Mesenchymal stem cell (in vitro differentiated cells and primary cell): Measurements from ENCODE around the gene DCTN2. TPM values are rescaled to one million over a fixed set of nuclear protein-coding genes. Genes with fewer than 3 reads are reported as not detected.

Source experiments
- DNase-seq: peaks from one replicate; pipeline ENCODE4 v3.0.0-alpha.2; 2013
- H2AFZ ChIP-seq: one replicate; pipeline ENCODE4 v1.6.1; 2013; ENCODE audit warnings: low read depth, mild to moderate bottlenecking, control low read depth, inconsistent platforms, low read length, moderate library complexity
- H2AK5ac ChIP-seq: 2 replicates; pipeline ENCODE4 v1.6.1; 2013; ENCODE audit warnings: low read length, moderate library complexity, mild to moderate bottlenecking, inconsistent platforms; ENCODE audit not compliant: severe bottlenecking
- H2BK120ac ChIP-seq: one replicate; pipeline ENCODE4 v1.6.1; 2013; ENCODE audit warnings: low read depth, mild to moderate bottlenecking, inconsistent platforms, low read length, moderate library complexity
- H2BK12ac ChIP-seq, 2 experiments: one replicate each; pipeline ENCODE4 v1.6.1; 2013; ENCODE audit warnings: inconsistent platforms in 2 of 2, low read length in 2 of 2, mild to moderate bottlenecking in 2 of 2, moderate library complexity in 2 of 2, control low read depth in 1 of 2
- H2BK15ac ChIP-seq: one replicate; pipeline ENCODE4 v1.6.1; 2013; ENCODE audit warnings: mild to moderate bottlenecking, low read depth, inconsistent platforms; ENCODE audit not compliant: poor library complexity, severe bottlenecking
- H2BK5ac ChIP-seq: 2 replicates; pipeline ENCODE4 v1.6.1; 2013; ENCODE audit warnings: low read depth, mild to moderate bottlenecking, low read length, control low read depth, inconsistent platforms; ENCODE audit not compliant: poor library complexity, severe bottlenecking
- H3K14ac ChIP-seq, 2 experiments: one replicate each; pipeline ENCODE4 v1.6.1; 2013; ENCODE audit warnings: inconsistent platforms in 2 of 2, low read length in 2 of 2, control low read depth in 1 of 2, mild to moderate bottlenecking in 1 of 2, moderate library complexity in 1 of 2
- H3K18ac ChIP-seq, 2 experiments: one replicate each; pipeline ENCODE4 v1.6.1; 2013; ENCODE audit warnings: inconsistent platforms in 2 of 2, low read length in 2 of 2, control low read depth in 1 of 2, low read depth in 1 of 2, mild to moderate bottlenecking in 1 of 2
- H3K23ac ChIP-seq, 2 experiments: one replicate each; pipeline ENCODE4 v1.6.1; 2013; ENCODE audit warnings: inconsistent platforms in 2 of 2, low read length in 2 of 2, mild to moderate bottlenecking in 2 of 2, moderate library complexity in 2 of 2, control low read depth in 1 of 2
- H3K27ac ChIP-seq: 2 replicates; pipeline ENCODE4 v1.5.1; 2013; ENCODE audit warnings: mild to moderate bottlenecking, moderate library complexity, low read length, control low read depth, inconsistent platforms; ENCODE audit not compliant: poor library complexity, severe bottlenecking
- H3K27me3 ChIP-seq, 2 experiments: 2 replicates each; pipeline versions ENCODE4 v1.6.1 to v1.7.0; 2013; ENCODE audit warnings: low read length in 2 of 2, mild to moderate bottlenecking in 2 of 2, moderate library complexity in 2 of 2, control low read depth in 1 of 2, inconsistent platforms in 1 of 2; ENCODE audit not compliant: control insufficient read depth in 1 of 2, insufficient read depth in 1 of 2
- H3K36me3 ChIP-seq, 2 experiments: 2 replicates each; pipeline versions ENCODE4 v1.6.1 to v1.7.0; 2013; ENCODE audit warnings: low read length in 2 of 2, control low read depth in 1 of 2, inconsistent platforms in 1 of 2, low read depth in 1 of 2, mild to moderate bottlenecking in 1 of 2; ENCODE audit not compliant: insufficient read depth in 2 of 2, control insufficient read depth in 1 of 2
- H3K4ac ChIP-seq, 2 experiments: one replicate each; pipeline ENCODE4 v1.6.1; 2013; ENCODE audit warnings: inconsistent platforms in 2 of 2, low read length in 2 of 2, mild to moderate bottlenecking in 2 of 2, moderate library complexity in 2 of 2, control low read depth in 1 of 2, low read depth in 1 of 2
- H3K4me1 ChIP-seq: 2 replicates; pipeline ENCODE4 v1.6.1; 2013; ENCODE audit warnings: low read depth, low read length, control low read depth; ENCODE audit not compliant: control insufficient read depth, insufficient read depth
- H3K4me2 ChIP-seq: 2 replicates; pipeline ENCODE4 v1.6.1; 2013; ENCODE audit warnings: low read length, mild to moderate bottlenecking, inconsistent platforms; ENCODE audit not compliant: poor library complexity, severe bottlenecking
- H3K4me3 ChIP-seq, 2 experiments: 2 replicates each; pipeline versions ENCODE4 v1.5.1 to v1.7.0; 2013; ENCODE audit warnings: low read length in 2 of 2, mild to moderate bottlenecking in 2 of 2, control low read depth in 1 of 2, low read depth in 1 of 2; ENCODE audit not compliant: insufficient read depth in 1 of 2
- H3K79me1 ChIP-seq: replicated peaks from 2 replicates; pipeline ENCODE4 v1.6.1; 2013; ENCODE audit warnings: mild to moderate bottlenecking, control low read depth, low read length, inconsistent platforms; ENCODE audit not compliant: poor library complexity, severe bottlenecking
- H3K9ac ChIP-seq: 2 replicates; pipeline ENCODE4 v1.7.0; 2013; ENCODE audit warnings: mild to moderate bottlenecking, low read length, moderate library complexity
- H3K9me3 ChIP-seq: 2 replicates; pipeline ENCODE4 v1.7.0; 2013; ENCODE audit warnings: mild to moderate bottlenecking, low read length; ENCODE audit not compliant: control insufficient read depth
- H4K8ac ChIP-seq: one replicate; pipeline ENCODE4 v1.6.1; 2013; ENCODE audit warnings: inconsistent platforms, mild to moderate bottlenecking, low read length, moderate library complexity
- H4K91ac ChIP-seq: one replicate; pipeline ENCODE4 v1.6.1; 2013; ENCODE audit warnings: mild to moderate bottlenecking, low read length, inconsistent platforms
- WGBS: methylation state at CpG from one replicate; pipeline ENCODE4 v1.1.7; 2013; ENCODE audit warnings: mixed read lengths; 5-methylcytosine and 5-hydroxymethylcytosine counted together
- polyA plus RNA-seq, 2 experiments: library from polyadenylated mRNA; stranded (reverse); fragments of 200-250 nt; gene quantifications; one replicate each; pipeline ENCODE4 v1.2.3, GENCODE V29; 2013

DCTN2 gene
- 143 TPM for polyA plus RNA-seq (2013, experiment 1 of 2)
- polyA plus RNA-seq (2013, experiment 2 of 2): 134 TPM

- Histone ChIP-seq H2BK5ac (peak within 1 kb of the TSS; percentile 67), H4K91ac (peak within 1 kb of the TSS; percentile 65), H3K4me3 (peak within 1 kb of the TSS; percentile 89 to 92), H2BK12ac (peak within 1 kb of the TSS in 1 of 2 experiments; percentile 64), H3K27ac (no peak within 1 kb of the TSS), H2AK5ac (peak within 1 kb of the TSS; percentile 70), H3K14ac (peak within 1 kb of the TSS; percentile 92 to 98), H3K23ac (peak within 1 kb of the TSS in 1 of 2 experiments; percentile 86), H4K8ac (peak within 1 kb of the TSS; percentile 94), H3K27me3 (peaks cover 21 to 31% of the 10 kb centered on the region in 2 experiments), H3K36me3 (peaks cover 3 to 30% of the 10 kb centered on the region in 2 experiments), H2BK15ac (peak within 1 kb of the TSS; percentile 50), H3K4ac (peak within 1 kb of the TSS; percentile 84 to 93), H3K4me1 (peaks cover 20% of the 10 kb centered on the region), H3K9me3 (no peaks in the 10 kb centered on the region), H2AFZ (peak within 1 kb of the TSS; percentile 74), H3K9ac (peak within 1 kb of the TSS; percentile 92), H2BK120ac (peak within 1 kb of the TSS; percentile 93), H3K79me1 (peaks cover 12% of the 10 kb centered on the region), H3K4me2 (peak within 1 kb of the TSS; percentile 87), H3K18ac (peak within 1 kb of the TSS; percentile 81 to 98)
- peak; percentile 98 for DNase-seq
- WGBS: 1% methylated on average over 56 of the region's 56 CpGs
Measured at GRCh38 chr12:57546438-57547287, at the start of gene DCTN2. Gene DCTN2 (minus strand): TSS chr12:57547192. CDS start chr12:57547063, 129 bp downstream.

- peak overlapping the region; percentile 27 for H4K91ac ChIP-seq
- DNase-seq: no peak
- no peak overlapping the region for H3K23ac ChIP-seq
Measured at GRCh38 chr12:57593187-57593586, 46.2 kb upstream of the DCTN2 start.

GRCh38 chr12:57592551-57593165 is 45.7 kb upstream of the DCTN2 start:
- Histone ChIP-seq H2BK15ac (no peak overlapping the region), H3K27ac (no peak overlapping the region), H2BK120ac (no peak overlapping the region), H3K36me3 (peaks cover 4 to 14% of the 10 kb centered on the region in 2 experiments), H3K4me1 (peaks cover 15% of the 10 kb centered on the region), H3K4me3 (no peak overlapping the region), H2BK12ac (no peak overlapping the region), H3K18ac (no peak overlapping the region), H2AK5ac (no peak overlapping the region), H2AFZ (no peak overlapping the region), H3K79me1 (peaks cover 33% of the 10 kb centered on the region), H3K14ac (no peak overlapping the region), H4K8ac (no peak overlapping the region), H3K23ac (no peak overlapping the region), H2BK5ac (no peak overlapping the region), H3K9me3 (no peaks in the 10 kb centered on the region), H3K4ac (no peak overlapping the region), H4K91ac (no peak overlapping the region), H3K9ac (no peak overlapping the region), H3K4me2 (no peak overlapping the region), H3K27me3 (peaks cover 10 to 36% of the 10 kb centered on the region in 2 experiments)
- DNase-seq: no peak
- WGBS: 98% methylated on average over 2 of the region's 2 CpGs

More at GRCh38 chr12:57593187-57593586, 46.2 kb upstream of the DCTN2 start:
- Histone ChIP-seq H3K79me1 (peaks cover 33% of the 10 kb centered on the region), H3K4me3 (no peak overlapping the region), H2AFZ (no peak overlapping the region), H2BK12ac (no peak overlapping the region), H3K27ac (no peak overlapping the region), H4K8ac (no peak overlapping the region), H2BK120ac (no peak overlapping the region), H3K4me1 (peaks cover 15% of the 10 kb centered on the region), H3K9ac (no peak overlapping the region), H3K4ac (no peak overlapping the region), H3K27me3 (peaks cover 5 to 30% of the 10 kb centered on the region in 2 experiments), H3K36me3 (peaks cover 4 to 17% of the 10 kb centered on the region in 2 experiments), H3K9me3 (no peaks in the 10 kb centered on the region), H3K14ac (no peak overlapping the region), H2BK15ac (no peak overlapping the region), H3K18ac (no peak overlapping the region), H3K4me2 (no peak overlapping the region), H2AK5ac (no peak overlapping the region), H2BK5ac (no peak overlapping the region)
- 90% methylated on average over 2 of the region's 4 CpGs for WGBS

- Histone ChIP-seq H4K91ac (no peak overlapping the region), H3K4me2 (peak overlapping the region; percentile 100), H3K14ac (no peak overlapping the region), H4K8ac (no peak overlapping the region), H3K79me1 (peaks cover 33% of the 10 kb centered on the region), H2BK5ac (no peak overlapping the region), H3K18ac (no peak overlapping the region), H3K9me3 (no peaks in the 10 kb centered on the region), H2BK120ac (no peak overlapping the region), H2AFZ (peak overlapping the region; percentile 75), H3K36me3 (peaks cover 3 to 14% of the 10 kb centered on the region in 2 experiments), H3K27ac (no peak overlapping the region), H3K4ac (no peak overlapping the region), H2BK12ac (no peak overlapping the region), H3K23ac (no peak overlapping the region), H2AK5ac (no peak overlapping the region), H3K9ac (peak overlapping the region; percentile 79), H3K4me1 (peaks cover 15% of the 10 kb centered on the region), H3K4me3 (peak overlapping the region; percentile 85 to 97), H2BK15ac (no peak overlapping the region), H3K27me3 (peaks cover 14 to 44% of the 10 kb centered on the region in 2 experiments)
- DNase-seq: no peak
- 48% methylated on average over 9 of the region's 10 CpGs for WGBS
Measured at GRCh38 chr12:57591782-57592325, 44.9 kb upstream of the DCTN2 start.
